ENCODE results near the gene REXO1. TPM values are rescaled to one million over a fixed set of nuclear protein-coding genes. Genes with fewer than 3 reads are reported as not detected.

REXO1 gene
- total RNA-seq, 1 donor from 2014 or later: 37.9 TPM

DNA sequence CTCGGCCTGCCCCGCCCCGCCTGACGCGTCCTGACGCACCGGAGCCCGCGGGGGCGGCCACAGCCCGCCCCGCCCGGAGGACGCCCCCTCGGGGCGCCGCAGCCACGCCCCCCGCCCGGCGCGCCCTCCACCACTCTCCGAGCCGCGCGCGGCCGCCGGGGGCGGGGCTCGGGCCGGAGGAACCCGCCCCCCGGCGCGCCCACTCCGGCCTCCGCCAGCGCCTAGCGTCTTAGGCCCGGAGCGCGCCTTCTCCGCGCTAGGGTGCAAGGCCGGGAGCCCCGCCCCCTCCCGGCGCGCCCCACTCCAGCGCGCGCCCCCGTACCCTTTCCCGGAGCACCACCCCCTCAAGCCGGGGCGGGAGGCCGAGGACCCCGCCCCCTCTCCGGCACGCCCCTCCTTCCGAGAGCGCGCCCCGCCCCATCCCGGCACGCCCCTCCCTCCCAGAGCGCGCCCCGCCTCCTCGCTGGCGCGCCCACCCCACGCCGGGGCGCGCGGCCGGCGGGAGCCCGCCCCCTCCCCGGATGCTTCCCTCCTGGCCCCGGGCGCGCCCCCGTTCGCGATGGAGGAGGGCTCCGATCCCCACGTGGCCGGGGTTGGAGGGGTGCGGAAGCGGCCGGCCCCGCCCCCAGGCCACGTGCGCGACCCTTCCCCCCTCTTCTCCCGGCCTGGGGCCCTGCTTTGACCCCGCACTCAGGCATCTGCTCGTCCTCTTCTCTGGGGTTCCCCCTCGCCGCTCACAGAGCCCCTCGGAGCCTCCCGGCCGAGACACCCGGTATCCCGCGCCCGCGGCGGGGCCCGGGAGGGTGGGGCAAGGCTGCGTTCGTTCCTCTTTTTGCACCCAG lies 15.6 kb upstream of the REXO1 start:
- Mint-ChIP-seq H3K4me3 (peak overlapping the region; percentile 79), H3K27me3 (peaks cover 15% of the 10 kb centered on the region), H3K36me3 (no peaks in the 10 kb centered on the region), H3K9me3 (no peaks in the 10 kb centered on the region), H3K4me1 (ENCODE audit: unreplicated experiment) (peaks cover 12% of the 10 kb centered on the region), H3K27ac (no peak overlapping the region)
- TF ChIP-seq, protein P1, sequence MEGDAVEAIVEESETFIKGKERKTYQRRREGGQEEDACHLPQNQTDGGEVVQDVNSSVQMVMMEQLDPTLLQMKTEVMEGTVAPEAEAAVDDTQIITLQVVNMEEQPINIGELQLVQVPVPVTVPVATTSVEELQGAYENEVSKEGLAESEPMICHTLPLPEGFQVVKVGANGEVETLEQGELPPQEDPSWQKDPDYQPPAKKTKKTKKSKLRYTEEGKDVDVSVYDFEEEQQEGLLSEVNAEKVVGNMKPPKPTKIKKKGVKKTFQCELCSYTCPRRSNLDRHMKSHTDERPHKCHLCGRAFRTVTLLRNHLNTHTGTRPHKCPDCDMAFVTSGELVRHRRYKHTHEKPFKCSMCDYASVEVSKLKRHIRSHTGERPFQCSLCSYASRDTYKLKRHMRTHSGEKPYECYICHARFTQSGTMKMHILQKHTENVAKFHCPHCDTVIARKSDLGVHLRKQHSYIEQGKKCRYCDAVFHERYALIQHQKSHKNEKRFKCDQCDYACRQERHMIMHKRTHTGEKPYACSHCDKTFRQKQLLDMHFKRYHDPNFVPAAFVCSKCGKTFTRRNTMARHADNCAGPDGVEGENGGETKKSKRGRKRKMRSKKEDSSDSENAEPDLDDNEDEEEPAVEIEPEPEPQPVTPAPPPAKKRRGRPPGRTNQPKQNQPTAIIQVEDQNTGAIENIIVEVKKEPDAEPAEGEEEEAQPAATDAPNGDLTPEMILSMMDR (conservative IDR thresholded peaks at IDR 0.05): no peak
- peak; percentile 96 for DNase-seq (ENCODE audit: extremely low spot score, unreplicated experiment)

GRCh38 chr19:1863328-1863637 lies 15.0 kb upstream of the REXO1 start, which contains the start of gene KLF16:
Gene KLF16, minus strand, starts transcription at chr19:1863579. Its CDS starts 82 bp downstream, at chr19:1863497.
- peak within 1 kb of the TSS; percentile 91 for H3K4me3 Mint-ChIP-seq
- TF ChIP-seq, protein P1 (conservative IDR thresholded peaks at IDR 0.05): no peak
- H3K9me3 Mint-ChIP-seq: no peaks in the 10 kb centered on the region
- H3K27ac Mint-ChIP-seq: peak within 1 kb of the TSS; percentile 89
- DNase-seq (ENCODE audit: extremely low spot score, unreplicated experiment): no peak
- H3K36me3 Mint-ChIP-seq: no peaks in the 10 kb centered on the region
- peaks cover 15% of the 10 kb centered on the region for H3K27me3 Mint-ChIP-seq
- peaks cover 12% of the 10 kb centered on the region for H3K4me1 Mint-ChIP-seq (ENCODE audit: unreplicated experiment)

DNA sequence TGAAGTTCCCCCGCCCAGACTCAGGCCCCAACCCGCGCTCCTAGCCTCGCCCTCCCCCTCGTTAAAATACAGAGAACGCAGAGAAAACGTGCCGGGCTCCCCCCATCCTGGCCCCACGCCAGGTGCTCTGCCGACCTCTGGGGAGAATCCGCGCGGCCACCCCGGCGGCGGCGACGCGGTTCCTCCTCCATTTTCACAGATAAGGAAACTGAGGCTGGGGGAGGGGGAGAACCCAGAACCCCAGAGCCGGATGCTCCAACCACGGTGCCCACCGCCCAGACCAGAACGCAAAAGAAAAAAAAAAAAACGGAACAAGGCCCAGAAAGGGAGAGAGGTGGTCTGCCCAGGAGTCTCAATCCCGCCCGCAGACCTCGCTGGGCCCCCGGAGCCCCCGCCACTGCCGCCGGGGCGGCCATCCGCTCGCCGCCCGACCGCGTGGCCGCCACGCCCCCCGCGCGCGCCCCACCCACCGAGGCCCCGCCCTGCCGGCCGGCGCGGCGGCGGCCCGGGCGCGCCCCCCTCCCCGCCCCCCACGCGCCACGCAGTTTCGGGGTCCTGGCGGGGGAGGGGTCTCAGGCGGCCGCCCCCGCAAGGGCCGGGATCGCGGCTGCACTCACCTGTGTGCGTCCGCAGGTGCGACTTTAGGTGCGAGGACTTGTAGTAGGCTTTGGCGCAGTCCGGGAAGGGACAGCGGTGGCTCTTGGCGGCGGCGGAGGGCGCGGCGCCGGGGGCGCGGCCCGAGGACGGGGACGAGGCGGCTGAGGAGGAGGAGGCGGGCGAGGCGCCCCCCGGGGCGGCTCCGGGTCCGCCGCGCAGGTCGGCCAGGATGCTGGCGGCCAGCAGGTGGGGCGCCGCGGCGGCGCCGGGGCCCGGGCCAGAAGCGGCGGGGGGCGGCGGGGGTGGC lies 14.4 kb upstream of the REXO1 start:
- Mint-ChIP-seq H3K4me3 (peak overlapping the region; percentile 91), H3K27me3 (peaks cover 15% of the 10 kb centered on the region), H3K9me3 (no peaks in the 10 kb centered on the region), H3K4me1 (ENCODE audit: unreplicated experiment) (peaks cover 12% of the 10 kb centered on the region), H3K36me3 (no peaks in the 10 kb centered on the region), H3K27ac (peak overlapping the region; percentile 89)
- TF ChIP-seq, protein P1 (conservative IDR thresholded peaks at IDR 0.05): no peak
- no peak for DNase-seq (ENCODE audit: extremely low spot score, unreplicated experiment)

GRCh38 chr19:1862068-1862423 lies 13.8 kb upstream of the REXO1 start:
- Mint-ChIP-seq H3K27me3 (peaks cover 15% of the 10 kb centered on the region), H3K9me3 (no peaks in the 10 kb centered on the region), H3K27ac (peak overlapping the region; percentile 89), H3K4me3 (peak overlapping the region; percentile 91), H3K36me3 (no peaks in the 10 kb centered on the region), H3K4me1 (ENCODE audit: unreplicated experiment) (peaks cover 12% of the 10 kb centered on the region)
- no peak for DNase-seq (ENCODE audit: extremely low spot score, unreplicated experiment)
- TF ChIP-seq, protein P1 (conservative IDR thresholded peaks at IDR 0.05): no peak

GRCh38 chr19:1861599-1862031 lies 13.3 kb upstream of the REXO1 start:
- Mint-ChIP-seq H3K27ac (peak overlapping the region; percentile 89), H3K4me1 (ENCODE audit: unreplicated experiment) (peaks cover 12% of the 10 kb centered on the region), H3K4me3 (peak overlapping the region; percentile 91), H3K36me3 (no peaks in the 10 kb centered on the region), H3K9me3 (no peaks in the 10 kb centered on the region), H3K27me3 (peaks cover 15% of the 10 kb centered on the region)
- TF ChIP-seq, protein P1 (conservative IDR thresholded peaks at IDR 0.05): no peak
- DNase-seq (ENCODE audit: extremely low spot score, unreplicated experiment): no peak
